AG09319 (cell line): ENCODE results near the gene MEF2C.
"Not testable (repeated sequence)": the region's sequence is repeated elsewhere in the genome, so short reads cannot be mapped to it uniquely, and the experiment has no call there.

Source experiments
- DNase-seq: peaks from one replicate; pipeline ENCODE4 v3.0.0-alpha.2; 2010; ENCODE audit warnings: low read depth; ENCODE audit errors: extremely low read depth
- CTCF ChIP-seq: IDR thresholded peaks from 2 replicates; pipeline ENCODE4 v1.5.1; 2011; ENCODE audit warnings: low read depth, mild to moderate bottlenecking, inconsistent platforms, low read length, moderate library complexity

The MEF2C gene

DNA sequence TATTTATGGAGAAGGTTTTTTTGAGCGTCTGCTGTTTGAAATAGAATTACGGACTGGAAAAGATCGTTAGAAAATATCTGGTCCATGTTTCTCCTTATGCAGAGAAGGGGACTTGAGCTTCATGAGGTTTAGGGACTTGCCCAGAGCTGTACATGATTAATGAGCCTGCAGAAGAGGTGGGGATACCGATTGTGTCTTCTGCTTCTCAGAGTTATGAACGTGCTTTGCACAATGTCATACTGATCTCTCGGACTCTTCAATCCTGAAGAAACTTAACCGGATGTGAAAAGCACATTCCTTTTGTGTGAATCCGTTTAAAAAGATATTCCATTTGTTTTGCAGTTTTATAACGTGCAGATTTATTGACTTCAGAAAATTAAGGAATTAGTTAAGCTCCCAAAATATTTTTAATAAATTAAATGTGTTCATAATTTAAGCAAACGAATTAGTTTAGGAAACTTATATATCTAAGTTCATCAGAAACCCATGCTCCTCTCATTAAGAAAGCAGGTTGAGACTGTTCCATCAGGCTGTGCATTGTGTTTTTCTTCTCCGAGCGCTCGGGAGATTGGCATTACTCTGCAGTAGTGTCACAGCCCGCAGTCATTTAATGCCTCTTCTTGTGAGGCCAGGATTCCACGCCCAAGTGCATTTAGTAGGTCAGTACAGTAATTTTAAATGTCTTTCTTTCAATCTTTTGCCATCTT is 40.8 kb upstream of the MEF2C start:
- TF ChIP-seq CTCF: no peak
- DNase-seq: no peak

DNA sequence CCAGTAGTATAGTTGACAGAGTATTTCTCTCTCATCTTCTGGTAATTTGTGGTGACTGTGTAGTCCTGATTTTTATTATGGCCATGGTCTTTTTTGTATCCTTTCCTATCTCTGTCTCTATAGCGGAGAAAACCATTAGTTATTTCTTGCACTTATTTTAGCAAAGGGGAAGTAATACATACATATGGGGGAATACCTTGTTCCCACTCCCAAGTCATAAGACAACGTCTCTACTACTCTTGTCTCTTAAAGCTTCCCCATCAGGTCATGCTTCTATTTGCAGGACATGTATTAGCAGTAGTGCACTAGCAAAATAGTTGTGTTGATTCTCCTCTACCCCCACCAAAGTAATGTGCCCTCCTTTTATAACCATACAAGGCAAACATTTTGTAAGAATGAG is 29.8 kb upstream of the MEF2C start:
- not testable (repeated sequence) for DNase-seq

DNA sequence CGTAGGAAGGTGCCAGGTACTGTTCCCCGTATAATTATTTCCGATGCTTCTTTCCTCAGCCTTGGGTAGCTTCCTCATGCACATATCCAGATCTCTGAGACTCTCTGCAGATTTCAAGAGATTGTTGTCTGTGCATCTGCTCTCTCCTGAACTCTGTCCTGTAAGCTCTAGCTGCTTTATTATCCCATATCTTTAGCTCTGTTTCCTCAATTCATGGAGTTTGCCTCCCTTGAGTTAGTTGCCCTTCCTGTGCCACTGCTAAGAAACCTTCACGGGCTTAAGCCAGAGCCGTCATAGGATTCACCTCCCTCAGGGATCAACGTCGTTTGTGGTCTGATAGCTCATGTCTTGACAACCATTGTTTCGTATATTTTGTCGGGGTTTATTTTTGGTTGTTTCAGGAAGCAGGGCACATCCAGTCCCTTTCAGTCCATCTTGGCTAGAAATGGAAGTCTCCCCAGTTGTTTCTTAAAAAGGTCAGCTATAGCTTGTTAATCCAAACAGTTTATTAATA is 28.1 kb upstream of the MEF2C start:
- DNase-seq: not testable (repeated sequence)

- not testable (repeated sequence) for DNase-seq
Observed at GRCh38 chr5:88904478-88904877, 21.5 kb upstream of the MEF2C start.

DNA sequence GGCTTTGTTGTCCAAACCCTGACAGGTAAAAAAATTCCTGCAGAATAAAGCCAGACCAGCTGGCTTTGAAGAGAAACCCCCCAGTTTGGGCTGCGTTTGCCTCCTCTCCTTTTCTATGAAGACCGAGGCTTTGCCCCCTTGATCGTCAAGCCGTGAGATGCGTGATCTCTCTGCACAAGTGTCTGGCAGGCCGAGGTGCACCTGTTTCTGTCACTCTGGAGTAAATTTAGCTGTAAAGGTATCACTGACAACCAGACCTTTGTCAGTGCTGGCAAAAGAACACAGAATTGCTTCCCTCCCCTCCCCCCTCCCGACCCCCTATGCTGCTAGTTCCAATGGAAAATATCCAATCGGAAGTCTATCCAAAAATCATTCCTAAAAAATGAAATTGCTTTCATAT is 21.0 kb upstream of the MEF2C start:
- not testable (repeated sequence) for DNase-seq

DNA sequence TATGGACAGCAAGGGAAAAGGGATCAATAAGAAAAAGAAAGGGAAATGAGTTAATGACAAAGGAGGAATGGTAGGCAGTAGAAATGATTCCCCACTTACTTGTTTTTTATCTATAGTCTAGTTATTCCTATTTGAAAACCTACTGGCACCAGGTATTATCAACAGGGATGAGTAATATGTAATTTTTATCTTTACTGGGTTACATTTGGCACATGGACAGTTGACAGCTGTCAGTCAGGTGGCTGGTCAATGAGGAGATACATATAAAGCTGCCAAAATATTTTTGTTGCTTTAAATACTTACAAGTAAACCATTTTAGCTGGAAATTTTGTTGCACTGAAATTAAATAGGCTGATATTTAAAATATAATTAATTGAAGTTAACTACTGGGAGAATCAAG is 18.1 kb upstream of the MEF2C start:
- not testable (repeated sequence) for DNase-seq

- no peak for DNase-seq
- TF ChIP-seq CTCF: no peak
Observed at GRCh38 chr5:88899096-88899737, 16.2 kb upstream of the MEF2C start.

DNA sequence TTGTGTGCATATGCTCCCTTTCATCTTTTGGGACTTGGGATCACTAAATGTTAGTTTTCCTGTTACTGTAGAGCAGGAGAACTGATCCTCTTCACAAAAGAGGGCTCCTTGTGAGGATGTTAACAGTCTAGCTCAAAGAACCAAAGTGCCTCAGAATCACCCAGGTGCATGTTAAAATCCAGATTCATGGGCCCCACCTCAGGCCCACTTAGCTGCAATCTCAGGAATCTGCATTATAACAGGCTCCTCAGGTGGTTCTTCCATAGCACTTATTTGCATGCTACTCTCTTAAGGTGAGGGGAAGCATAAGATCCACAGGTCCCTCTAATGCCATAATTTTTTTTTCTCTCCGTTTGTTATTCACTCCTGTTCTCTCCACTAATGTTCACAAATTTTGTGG is 14.8 kb upstream of the MEF2C start:
- DNase-seq: no peak
- no peak for TF ChIP-seq CTCF

GRCh38 chr5:88895681-88896501 is 12.9 kb upstream of the MEF2C start:
- no peak for TF ChIP-seq CTCF
- DNase-seq: no peak

GRCh38 chr5:88892669-88893068 is 9.7 kb upstream of the MEF2C start:
- no peak for TF ChIP-seq CTCF
- DNase-seq: no peak
